Islet precursor cell (in vitro differentiated cells): ENCODE measurements around the gene MGRN1.
"Not testable (repeated sequence)": the region's sequence is repeated elsewhere in the genome, so short reads cannot be mapped to it uniquely, and the experiment has no call there.

Source experiments
- DNase-seq: peaks from one replicate; pipeline ENCODE4 v3.0.0-alpha.2; 2018

MGRN1 gene

DNA sequence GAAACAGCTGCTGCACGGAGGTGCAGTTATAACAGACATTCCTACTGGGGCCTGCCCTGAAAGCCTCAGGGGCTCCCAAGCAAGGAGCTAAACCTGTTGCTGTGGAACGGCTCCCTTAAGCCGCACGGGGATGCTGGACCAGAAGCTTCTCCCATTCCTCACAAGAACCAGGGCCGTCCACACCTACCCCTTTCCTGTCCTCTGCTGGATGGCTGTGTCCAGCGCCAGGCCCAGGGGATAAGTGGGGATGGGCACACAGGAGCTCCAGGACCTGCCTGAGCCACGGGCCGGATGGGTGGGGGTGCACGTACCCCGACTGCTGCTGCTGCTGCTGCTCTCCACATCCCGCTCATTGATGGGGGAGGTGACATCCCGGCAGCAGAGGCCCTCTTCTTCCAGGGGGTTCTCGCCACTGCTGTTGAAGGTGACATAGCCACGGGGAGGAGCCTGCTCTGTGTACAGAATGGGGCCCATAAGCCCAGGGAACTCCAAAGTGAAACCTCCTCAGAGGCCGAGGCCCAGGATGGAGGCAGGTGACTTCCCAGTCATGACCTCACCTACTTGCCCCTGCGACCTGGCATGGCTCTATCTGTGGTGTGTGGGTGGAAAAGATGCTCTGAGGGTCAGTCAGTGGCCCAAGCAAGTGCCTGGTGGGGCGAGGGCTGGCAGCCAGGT, 77.3 kb downstream of the MGRN1 start:
- DNase-seq = peak; percentile 46

DNA sequence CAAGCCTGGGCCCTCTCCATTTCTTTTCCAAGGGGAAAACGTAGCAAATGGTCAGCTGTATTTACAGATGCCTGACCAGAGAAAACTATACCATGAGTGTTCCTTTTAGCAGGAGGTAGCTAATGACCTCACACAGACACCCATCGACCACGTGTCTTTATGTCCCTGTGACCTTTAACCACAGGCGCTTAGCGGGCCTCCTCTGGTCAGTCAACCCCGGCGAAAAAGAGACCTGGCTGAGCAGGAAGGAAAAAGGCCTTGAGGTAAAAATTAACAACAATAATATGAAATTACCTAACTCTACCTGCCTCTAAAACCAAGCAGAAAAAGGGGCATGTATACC, 77.8 kb downstream of the MGRN1 start:
- DNase-seq = no peak

DNA sequence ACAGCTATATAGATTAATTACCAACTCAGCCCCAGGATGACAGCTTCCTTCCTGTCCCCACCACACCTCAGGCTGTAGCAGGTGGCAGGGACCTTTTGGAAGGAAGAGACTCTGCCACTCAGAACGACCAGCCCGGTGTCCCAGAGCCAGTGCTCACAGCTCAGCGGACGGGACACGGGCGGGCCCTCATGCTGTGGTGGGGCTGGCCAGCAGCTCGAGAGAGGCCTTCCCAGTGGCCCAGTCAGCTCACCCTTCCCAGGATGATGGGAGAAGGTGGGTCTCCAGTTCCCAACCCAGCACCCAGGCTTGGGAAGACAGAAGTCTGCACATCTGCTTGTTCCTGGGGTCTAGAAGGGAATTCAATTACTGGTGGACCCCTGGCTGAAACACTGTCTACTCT, 79.3 kb downstream of the MGRN1 start:
- DNase-seq = peak; percentile 40

DNA sequence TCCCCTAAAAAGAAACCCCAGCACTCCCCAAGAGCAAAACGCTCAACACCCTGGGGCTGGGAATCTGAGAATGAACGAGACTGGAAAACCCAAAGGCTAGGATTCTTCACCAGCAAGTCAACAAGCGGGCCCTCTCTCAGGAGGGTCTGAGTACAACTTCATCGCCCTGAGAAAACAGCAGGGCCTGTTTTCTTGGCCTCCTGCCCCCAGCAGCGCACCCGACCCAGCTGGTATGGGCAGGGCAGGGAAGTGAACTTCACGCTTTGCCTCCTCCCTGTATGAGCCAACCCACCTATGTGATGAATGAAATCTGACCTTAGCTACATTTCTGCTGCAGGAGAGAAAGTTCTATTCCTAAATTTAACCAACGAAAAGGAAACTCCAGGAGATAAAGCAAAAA, 79.9 kb downstream of the MGRN1 start:
- no peak for DNase-seq

DNA sequence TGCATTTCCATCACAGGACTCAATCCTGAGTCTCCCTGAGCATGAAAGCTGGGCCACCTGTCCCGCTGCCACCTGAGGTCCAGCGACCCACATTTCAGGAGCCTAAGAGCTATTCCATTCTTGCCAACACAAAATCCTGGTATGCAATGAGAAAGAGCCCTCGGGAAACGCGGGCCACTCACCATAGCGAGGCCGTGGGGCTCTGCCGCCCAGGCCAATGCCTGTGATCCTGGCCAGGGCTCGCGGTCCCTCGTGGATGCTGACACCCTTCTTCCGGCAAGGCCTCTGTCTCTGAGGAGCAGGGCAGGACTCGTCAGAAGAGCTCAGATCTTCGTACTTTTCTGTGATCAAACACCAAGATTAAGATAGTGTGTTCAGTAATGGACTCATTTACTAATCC, 80.3 kb downstream of the MGRN1 start:
- DNase-seq = no peak

- DNase-seq = no peak
These were observed 82.2 kb downstream of the MGRN1 start for GRCh38 chr16:4706871-4707270.

GRCh38 chr16:4709481-4709880, 84.9 kb downstream of the MGRN1 start:
- DNase-seq = no peak

DNA sequence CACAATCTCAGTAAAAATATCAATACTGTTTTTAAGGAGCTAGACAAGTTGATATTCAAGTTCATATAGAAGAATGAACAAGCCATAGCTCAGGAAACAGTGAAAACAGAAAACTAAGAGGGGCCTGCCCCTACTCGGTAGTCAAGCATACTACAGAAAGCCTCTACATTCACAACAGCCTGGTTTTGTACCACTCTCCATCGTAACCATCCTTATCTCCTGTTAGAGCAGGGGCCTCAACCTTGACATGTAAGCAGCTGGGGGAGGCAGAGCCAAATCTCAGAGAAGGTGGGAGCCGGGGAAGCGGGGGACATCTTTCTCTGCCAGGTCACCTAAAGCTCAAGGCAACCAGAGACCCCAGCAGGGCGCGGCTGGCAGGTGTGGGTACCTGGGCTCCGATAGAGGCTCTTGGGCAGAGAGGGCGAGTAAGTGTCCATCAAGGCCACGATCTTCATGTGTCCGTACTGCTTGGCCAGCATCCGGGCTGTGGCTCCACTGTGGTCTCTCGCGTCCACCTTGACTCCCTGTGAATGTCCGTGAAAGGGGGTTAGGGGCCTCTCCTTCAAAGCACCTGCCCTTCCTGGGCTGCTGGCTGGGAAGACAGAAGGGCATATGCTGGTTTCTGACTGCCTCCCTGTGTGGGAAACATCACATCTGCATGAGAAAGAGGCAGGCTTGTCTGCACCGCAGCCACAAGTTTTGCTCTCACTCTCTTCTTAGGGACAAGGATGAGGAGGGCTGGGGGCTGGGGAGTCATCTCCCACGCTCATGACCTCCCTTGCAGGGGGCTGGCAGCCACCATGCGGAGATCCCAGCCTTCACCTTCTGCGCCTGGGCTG, 89.3 kb downstream of the MGRN1 start:
- no peak for DNase-seq

- no peak for DNase-seq
These were observed 90.4 kb downstream of the MGRN1 start for GRCh38 chr16:4714996-4715395.

GRCh38 chr16:4718466-4718865, 93.8 kb downstream of the MGRN1 start:
- no peak for DNase-seq

DNA sequence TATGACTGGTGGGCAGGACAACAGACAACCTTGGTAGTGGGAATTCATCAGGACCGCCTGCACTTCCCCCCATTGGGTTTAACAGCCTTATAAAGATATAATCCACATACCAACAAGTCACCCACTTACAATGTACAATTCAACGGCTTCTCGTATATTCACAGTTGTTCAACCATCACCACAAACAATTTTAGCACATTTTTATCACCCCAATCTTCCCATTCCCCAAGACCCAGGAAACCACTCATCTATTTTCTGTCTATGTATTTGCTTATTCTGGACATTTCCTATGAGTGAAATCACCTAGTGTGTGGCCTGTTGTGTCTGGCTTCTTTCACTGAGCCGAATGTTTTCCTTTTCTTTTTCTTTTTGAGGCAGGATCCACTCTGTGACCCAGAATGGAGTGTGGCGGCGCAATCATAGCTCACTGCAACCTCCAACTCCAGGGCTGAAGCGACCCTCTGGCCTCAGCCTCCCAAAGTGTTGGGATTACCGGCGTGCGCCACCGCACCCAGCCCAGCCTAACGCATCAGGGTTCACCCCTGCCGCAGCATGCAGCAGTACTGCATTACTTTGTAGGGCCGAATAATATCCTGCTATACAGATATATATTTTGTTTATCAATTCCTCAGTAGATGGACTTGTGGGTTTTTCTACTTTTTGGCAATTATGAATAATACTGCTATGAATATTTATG, 98.6 kb downstream of the MGRN1 start:
- DNase-seq = no peak

GRCh38 chr16:4724661-4725270, 100.1 kb downstream of the MGRN1 start:
- no peak for DNase-seq

- no peak for DNase-seq
These were observed 102.0 kb downstream of the MGRN1 start for GRCh38 chr16:4726616-4727015.

DNA sequence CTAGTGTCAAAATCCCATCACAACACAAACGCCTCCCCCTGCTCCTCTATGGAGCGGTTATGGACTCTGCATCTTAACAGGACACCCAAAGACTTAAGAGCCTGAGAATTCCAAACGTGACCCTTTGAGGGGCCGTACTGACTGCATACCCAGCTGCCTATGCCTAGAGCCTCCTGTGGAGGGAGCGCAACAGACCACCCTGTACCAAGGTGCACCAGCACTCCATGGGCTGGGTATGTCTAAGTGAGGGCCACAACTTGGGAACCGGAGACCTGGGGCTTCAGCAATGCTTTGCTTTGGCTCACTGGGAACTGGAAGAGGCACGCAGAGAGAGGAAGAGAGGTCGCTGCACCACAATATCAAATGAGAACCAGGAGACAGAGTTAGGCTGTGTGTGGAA, 104.0 kb downstream of the MGRN1 start:
- DNase-seq = no peak

GRCh38 chr16:4729876-4730275, 105.2 kb downstream of the MGRN1 start:
- no peak for DNase-seq

DNA sequence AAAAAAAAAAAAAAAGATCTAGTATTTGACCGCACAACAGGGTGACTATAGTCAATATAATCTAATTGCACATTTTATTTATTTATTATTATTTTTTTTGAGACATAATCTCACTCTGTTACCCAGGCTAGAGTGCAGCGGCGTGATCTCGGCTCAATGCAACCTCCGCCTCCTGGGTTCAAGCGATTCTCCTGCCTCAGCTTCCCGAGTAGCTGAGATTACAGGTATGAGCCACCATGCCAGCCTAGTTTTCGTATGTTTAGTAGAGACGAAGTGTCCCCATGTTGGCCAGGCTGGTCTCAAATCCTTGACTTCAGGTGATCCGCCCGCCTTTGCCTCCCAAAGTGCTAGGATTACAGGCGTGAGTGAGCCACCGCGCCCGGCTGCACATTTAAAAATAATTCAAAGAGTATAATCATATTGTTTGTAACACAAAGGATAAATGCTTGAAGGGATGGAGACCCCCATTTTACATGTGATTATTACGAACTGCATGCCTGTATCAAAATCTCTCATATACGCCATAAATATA, 108.7 kb downstream of the MGRN1 start:
- DNase-seq = no peak

GRCh38 chr16:4733747-4734062, 109.1 kb downstream of the MGRN1 start:
- no peak for DNase-seq

GRCh38 chr16:4734063-4734729, 109.6 kb downstream of the MGRN1 start, which contains the start of the genes ANKS3 and DNAAF8:
TSS of gene ANKS3 (minus strand) at chr16:4734271. CDS start at chr16:4730149, 4,122 bp downstream.
TSS of gene DNAAF8 (plus strand) at chr16:4734537. CDS start at chr16:4736515, 1,978 bp downstream.
- peak; percentile 99 for DNase-seq

- DNase-seq = peak; percentile 94
These were observed 110.3 kb downstream of the MGRN1 start for GRCh38 chr16:4734730-4735535.

DNA sequence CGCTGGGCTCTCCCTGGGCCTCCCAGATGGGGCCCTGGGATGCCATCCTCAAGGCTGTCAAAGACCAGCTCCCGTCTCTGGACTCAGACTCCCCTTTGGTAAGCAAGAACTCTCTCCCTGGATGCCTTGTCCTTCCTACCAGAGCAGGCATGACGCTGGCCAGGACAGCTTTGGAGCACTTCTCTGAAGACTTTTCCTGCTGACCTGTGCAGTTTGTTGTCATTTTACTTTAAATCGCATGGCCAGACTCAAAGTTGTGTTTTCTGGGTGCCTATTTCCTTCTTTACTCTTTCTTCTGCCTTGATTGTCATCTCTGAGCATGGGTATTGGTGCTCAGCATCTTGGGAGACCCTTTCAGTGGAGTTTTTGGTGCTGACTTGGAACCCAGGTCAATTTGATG, 111.9 kb downstream of the MGRN1 start:
- DNase-seq = no peak

- DNase-seq = peak; percentile 67
These were observed 112.9 kb downstream of the MGRN1 start for GRCh38 chr16:4737545-4737944.

DNA sequence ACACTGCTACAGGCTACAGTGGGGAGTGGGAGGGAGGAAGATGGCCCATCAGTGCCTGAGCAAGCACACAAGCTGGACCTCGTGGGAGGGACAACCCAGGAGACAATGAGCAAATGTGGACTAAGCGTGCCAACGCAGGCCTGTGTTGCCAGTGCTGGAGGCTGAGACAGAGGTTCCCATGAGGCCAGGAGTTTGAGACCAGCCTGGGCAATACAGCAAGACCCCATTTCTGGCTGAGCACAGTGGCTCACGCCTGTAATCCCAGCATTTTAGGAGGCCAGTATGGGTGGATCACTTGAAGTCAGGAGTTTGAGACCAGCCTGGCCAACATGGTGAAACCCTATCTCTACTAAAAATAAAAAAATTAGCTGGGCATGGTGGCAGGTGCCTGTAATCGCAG, 113.7 kb downstream of the MGRN1 start:
- not testable (repeated sequence) for DNase-seq
